ENCODE data around the gene FICD.
"Not testable (repeated sequence)": the region's sequence is repeated elsewhere in the genome, so short reads cannot be mapped to it uniquely, and the experiment has no call there.

The FICD gene

DNA sequence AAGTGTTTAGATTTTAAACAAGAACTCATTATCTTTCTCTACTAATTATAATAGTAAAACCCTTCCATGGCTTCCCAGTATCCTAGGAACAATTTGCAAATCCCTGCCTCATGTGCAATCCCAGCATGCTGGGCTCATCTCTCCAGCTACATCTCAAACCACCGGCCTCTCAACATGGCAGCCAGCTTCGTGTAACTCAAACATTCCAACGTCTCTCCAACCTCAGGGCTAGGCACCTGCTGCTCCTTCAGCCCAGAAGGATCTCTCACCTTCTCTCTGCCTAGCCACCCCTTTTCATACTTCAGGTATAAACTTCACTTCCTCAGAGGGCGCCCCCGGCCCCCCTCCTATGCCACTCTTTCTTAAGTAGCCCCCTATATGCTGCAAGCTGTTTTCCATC is 38.7 kb downstream of the FICD start:
- H3K4me3 Mint-ChIP-seq, result no peak overlapping the region
- H3K4me1 Mint-ChIP-seq, result peaks cover 62% of the 10 kb centered on the region
- no peak for ATAC-seq (replicated peaks; ENCODE audit: extremely low read depth, poor library complexity, severe bottlenecking)
- H3K27ac Mint-ChIP-seq (ENCODE audit: low read depth), result no peak overlapping the region
- no peaks in the 10 kb centered on the region for H3K27me3 Mint-ChIP-seq
- no peak for DNase-seq (ENCODE audit: low spot score in 2 of 2)
- no peaks in the 10 kb centered on the region for H3K9me3 Mint-ChIP-seq
- peaks cover 13% of the 10 kb centered on the region for H3K36me3 Mint-ChIP-seq (ENCODE audit: insufficient read depth)

DNA sequence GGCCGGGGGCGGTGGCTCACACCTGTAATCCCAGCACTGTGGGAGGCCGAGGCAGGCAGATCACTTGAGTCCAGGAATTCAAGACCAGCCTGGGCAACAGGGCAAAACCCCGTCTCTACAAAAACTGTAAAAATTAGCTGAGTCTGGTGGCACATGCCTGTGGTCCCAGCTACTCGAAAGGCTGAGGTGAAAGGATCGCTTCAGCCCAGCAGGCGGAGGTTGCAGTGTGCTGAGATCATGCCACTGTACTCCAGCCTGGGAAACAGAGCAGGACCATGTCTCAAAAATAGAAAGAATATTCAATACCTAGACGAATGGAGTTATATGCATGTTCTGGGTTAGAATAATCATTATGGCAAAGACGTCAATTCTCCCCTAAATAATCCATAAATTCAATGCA is 40.3 kb downstream of the FICD start:
- H3K9me3 Mint-ChIP-seq; H3K27me3 Mint-ChIP-seq; DNase-seq (ENCODE audit: low spot score in 2 of 2); H3K27ac Mint-ChIP-seq (ENCODE audit: low read depth); ATAC-seq (replicated peaks; ENCODE audit: extremely low read depth, poor library complexity, severe bottlenecking): not testable (repeated sequence)
- H3K4me1 Mint-ChIP-seq, result peaks cover 70% of the 10 kb centered on the region
- peaks cover 11% of the 10 kb centered on the region for H3K36me3 Mint-ChIP-seq (ENCODE audit: insufficient read depth)
- H3K4me3 Mint-ChIP-seq, result peak overlapping the region; percentile 9

DNA sequence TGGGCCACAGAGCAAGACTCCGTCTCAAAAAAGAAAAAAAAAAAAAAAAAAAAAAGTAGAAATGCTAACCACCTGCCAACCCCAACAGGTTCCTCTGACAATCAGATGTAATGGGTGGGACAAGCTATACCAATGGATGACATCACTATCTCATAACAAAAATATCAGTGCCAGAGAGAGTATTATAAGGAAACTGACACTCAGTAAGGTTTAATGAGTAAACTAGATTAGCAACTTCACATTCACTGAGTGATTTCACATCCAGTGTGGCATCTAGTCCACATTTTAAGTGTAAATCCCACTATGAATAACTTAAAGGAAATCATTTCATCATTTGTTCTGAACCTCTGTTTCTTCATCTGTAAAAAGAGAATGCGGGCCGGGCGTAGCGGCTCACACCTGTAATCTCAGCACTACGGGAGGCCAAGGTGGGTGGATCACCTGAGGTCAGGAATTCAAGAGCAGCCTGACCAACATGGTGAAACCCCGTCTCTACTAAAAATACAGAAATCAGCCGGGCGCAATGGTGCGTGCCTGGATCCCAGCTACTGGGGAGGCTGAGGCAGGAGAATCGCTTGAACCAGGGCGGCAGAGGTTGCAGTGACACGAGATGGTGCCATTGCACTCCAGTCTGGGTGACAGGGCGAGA is 44.1 kb downstream of the FICD start:
- H3K4me3 Mint-ChIP-seq, result peak overlapping the region; percentile 99
- H3K27ac Mint-ChIP-seq (ENCODE audit: low read depth), result peak overlapping the region; percentile 99
- H3K4me1 Mint-ChIP-seq, result peaks cover 56% of the 10 kb centered on the region
- DNase-seq (ENCODE audit: low spot score in 2 of 2) (no peak), ATAC-seq (replicated peaks; ENCODE audit: extremely low read depth, poor library complexity, severe bottlenecking) (no peak)
- H3K9me3 Mint-ChIP-seq, result no peaks in the 10 kb centered on the region
- H3K36me3 Mint-ChIP-seq (ENCODE audit: insufficient read depth), result peaks cover 28% of the 10 kb centered on the region
- H3K27me3 Mint-ChIP-seq, result no peaks in the 10 kb centered on the region

DNA sequence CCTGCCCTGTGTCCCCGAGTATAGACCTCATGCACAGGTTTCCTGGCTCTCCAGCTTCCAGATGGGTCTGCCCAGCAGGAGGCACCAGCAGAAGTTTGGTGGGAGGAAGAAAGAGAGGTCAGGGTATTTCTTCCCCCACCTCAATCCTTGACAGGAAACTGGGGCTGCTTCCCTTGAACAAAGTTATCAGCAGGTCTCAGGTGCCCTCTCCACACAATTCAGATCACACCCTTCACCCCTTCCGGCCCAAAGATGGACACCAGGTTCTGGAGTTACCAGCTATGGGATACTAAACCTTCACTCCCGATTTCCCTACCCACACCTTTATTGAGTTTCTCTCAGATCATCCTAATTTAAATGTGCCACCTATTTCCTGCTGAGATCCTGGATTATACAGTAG is 44.7 kb downstream of the FICD start:
- H3K36me3 Mint-ChIP-seq (ENCODE audit: insufficient read depth), result peaks cover 31% of the 10 kb centered on the region
- H3K9me3 Mint-ChIP-seq, result no peaks in the 10 kb centered on the region
- H3K4me1 Mint-ChIP-seq, result peaks cover 52% of the 10 kb centered on the region
- H3K27me3 Mint-ChIP-seq, result no peaks in the 10 kb centered on the region
- no peak for ATAC-seq (replicated peaks; ENCODE audit: extremely low read depth, poor library complexity, severe bottlenecking)
- no peak for DNase-seq (ENCODE audit: low spot score in 2 of 2)
- peak overlapping the region; percentile 99 for H3K27ac Mint-ChIP-seq (ENCODE audit: low read depth)
- H3K4me3 Mint-ChIP-seq, result peak overlapping the region; percentile 99

GRCh38 chr12:108560321-108560721 is 45.2 kb downstream of the FICD start:
- Mint-ChIP-seq H3K27me3 (no peaks in the 10 kb centered on the region), H3K4me3 (peak overlapping the region; percentile 99), H3K4me1 (peaks cover 47% of the 10 kb centered on the region), H3K9me3 (no peaks in the 10 kb centered on the region), H3K27ac (ENCODE audit: low read depth) (peak overlapping the region; percentile 99), H3K36me3 (ENCODE audit: insufficient read depth) (peaks cover 37% of the 10 kb centered on the region)
- ATAC-seq (replicated peaks; ENCODE audit: extremely low read depth, poor library complexity, severe bottlenecking) (no peak), DNase-seq (ENCODE audit: low spot score in 2 of 2) (no peak)

GRCh38 chr12:108560752-108561719 is 46.0 kb downstream of the FICD start, which contains the start of gene SART3:
TSS of gene SART3 (minus strand) at chr12:108561173. CDS start at chr12:108561154, 19 bp downstream.
- Mint-ChIP-seq H3K36me3 (ENCODE audit: insufficient read depth) (peaks cover 44% of the 10 kb centered on the region), H3K27me3 (no peaks in the 10 kb centered on the region), H3K4me3 (peak within 1 kb of the TSS; percentile 99), H3K4me1 (peaks cover 47% of the 10 kb centered on the region), H3K9me3 (no peaks in the 10 kb centered on the region), H3K27ac (ENCODE audit: low read depth) (peak within 1 kb of the TSS; percentile 99)
- ATAC-seq (replicated peaks; ENCODE audit: extremely low read depth, poor library complexity, severe bottlenecking) (peak; percentile 58), DNase-seq (ENCODE audit: low spot score in 2 of 2) (peak; percentile 67 to 75)

GRCh38 chr12:108561852-108562347 is 46.8 kb downstream of the FICD start:
- peak overlapping the region; percentile 99 for H3K27ac Mint-ChIP-seq (ENCODE audit: low read depth)
- peaks cover 46% of the 10 kb centered on the region for H3K36me3 Mint-ChIP-seq (ENCODE audit: insufficient read depth)
- H3K9me3 Mint-ChIP-seq, result no peaks in the 10 kb centered on the region
- peak overlapping the region; percentile 99 for H3K4me3 Mint-ChIP-seq
- no peaks in the 10 kb centered on the region for H3K27me3 Mint-ChIP-seq
- ATAC-seq (replicated peaks; ENCODE audit: extremely low read depth, poor library complexity, severe bottlenecking) (no peak), DNase-seq (ENCODE audit: low spot score in 2 of 2) (no peak)
- H3K4me1 Mint-ChIP-seq, result peaks cover 41% of the 10 kb centered on the region

DNA sequence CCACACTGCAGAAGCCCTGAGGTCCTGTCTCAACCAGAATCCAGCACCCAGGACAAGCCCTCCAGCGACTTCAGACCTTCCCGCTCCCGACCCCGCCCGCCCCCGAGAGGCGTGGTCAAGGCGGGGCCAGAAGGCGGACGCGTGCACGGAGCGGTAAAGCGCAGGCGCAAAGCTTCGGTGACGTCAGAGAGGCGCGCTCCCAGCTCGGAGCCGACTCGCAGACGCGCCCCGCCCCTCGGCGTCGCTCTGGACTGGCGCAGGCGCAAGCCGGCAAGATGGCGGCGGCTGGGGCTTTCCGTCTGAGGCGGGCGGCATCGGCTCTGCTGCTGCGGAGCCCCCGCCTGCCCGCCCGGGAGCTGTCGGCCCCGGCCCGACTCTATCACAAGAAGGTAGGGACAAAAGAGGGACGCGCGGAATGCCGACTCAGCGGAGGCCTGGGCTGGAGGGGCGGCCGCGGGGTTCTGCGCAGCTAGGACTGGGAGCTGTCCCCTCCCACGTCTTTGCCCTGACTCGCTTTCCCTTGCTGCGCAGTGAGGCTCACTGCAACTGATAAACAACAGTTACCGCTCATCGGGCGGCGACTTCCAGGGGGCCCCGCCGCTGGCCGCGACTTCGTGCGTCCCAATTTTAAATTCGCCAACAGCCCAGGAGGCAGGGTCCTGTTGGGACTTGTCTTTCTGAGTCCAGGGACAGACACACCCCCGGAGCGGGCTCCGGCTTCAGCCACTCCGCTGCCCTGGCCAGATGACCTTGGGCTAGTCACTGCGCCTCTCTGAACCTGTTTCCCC is 47.5 kb downstream of the FICD start, which contains the start of gene ISCU:
ISCU (plus strand) TSS at position 249 of the 788 bp plus-strand sequence; CDS start at position 276, 27 bp downstream.
- peak within 1 kb of the TSS; percentile 99 for H3K4me3 Mint-ChIP-seq
- no peaks in the 10 kb centered on the region for H3K9me3 Mint-ChIP-seq
- no peaks in the 10 kb centered on the region for H3K27me3 Mint-ChIP-seq
- peak within 1 kb of the TSS; percentile 99 for H3K27ac Mint-ChIP-seq (ENCODE audit: low read depth)
- H3K36me3 Mint-ChIP-seq (ENCODE audit: insufficient read depth), result peaks cover 52% of the 10 kb centered on the region
- ATAC-seq (replicated peaks; ENCODE audit: extremely low read depth, poor library complexity, severe bottlenecking) (peak; percentile 54), DNase-seq (ENCODE audit: low spot score in 2 of 2) (peak; percentile 98 to 100)
- peaks cover 42% of the 10 kb centered on the region for H3K4me1 Mint-ChIP-seq

- Mint-ChIP-seq H3K36me3 (ENCODE audit: insufficient read depth) (peaks cover 54% of the 10 kb centered on the region), H3K4me1 (peaks cover 46% of the 10 kb centered on the region), H3K4me3 (peak overlapping the region; percentile 99), H3K27ac (ENCODE audit: low read depth) (peak overlapping the region; percentile 99), H3K9me3 (no peaks in the 10 kb centered on the region), H3K27me3 (no peaks in the 10 kb centered on the region)
- peak; percentile 70 to 82 for DNase-seq (ENCODE audit: low spot score in 2 of 2)
- peak; percentile 57 for ATAC-seq (replicated peaks; ENCODE audit: extremely low read depth, poor library complexity, severe bottlenecking)
Observed at GRCh38 chr12:108563136-108563803, 48.2 kb downstream of the FICD start.

DNA sequence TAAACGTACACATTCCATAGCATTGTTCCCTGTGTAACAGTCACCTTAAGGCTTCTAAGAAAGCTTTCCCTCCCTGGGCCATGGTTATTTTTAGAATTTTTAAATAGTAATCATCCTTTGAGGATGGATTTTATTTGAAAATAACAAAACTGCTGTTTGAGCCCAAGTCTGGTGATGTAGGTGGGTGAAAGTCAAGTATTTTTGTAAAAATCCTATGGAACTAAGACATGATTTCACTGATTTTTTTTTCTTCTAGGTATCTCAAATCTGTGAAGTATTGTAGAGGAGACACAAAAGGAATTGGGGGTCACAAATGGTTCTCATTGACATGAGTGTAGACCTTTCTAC is 48.7 kb downstream of the FICD start:
- Mint-ChIP-seq H3K27me3 (no peaks in the 10 kb centered on the region), H3K4me1 (peaks cover 48% of the 10 kb centered on the region), H3K36me3 (ENCODE audit: insufficient read depth) (peaks cover 59% of the 10 kb centered on the region), H3K4me3 (peak overlapping the region; percentile 99), H3K9me3 (no peaks in the 10 kb centered on the region), H3K27ac (ENCODE audit: low read depth) (peak overlapping the region; percentile 99)
- no peak for DNase-seq (ENCODE audit: low spot score in 2 of 2)
- no peak for ATAC-seq (replicated peaks; ENCODE audit: extremely low read depth, poor library complexity, severe bottlenecking)

DNA sequence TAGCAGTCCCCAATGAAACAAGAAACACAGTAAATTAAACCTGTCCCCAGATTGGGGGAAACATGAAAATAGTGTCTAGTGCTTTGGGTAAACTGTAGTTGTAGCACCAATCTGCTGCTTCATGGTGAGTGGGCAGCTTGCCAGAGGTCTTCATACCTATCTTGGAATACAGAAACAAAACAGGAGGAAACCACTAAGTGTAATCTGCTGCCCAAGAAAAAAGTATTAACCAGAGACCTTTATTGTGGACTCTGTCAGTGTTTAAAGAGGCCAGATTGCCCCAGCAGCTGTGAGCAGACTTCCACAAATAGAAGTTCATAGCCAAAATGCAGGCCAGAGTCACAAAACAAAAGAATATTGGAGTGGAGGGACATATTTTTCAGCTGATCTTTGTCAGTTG is 49.6 kb downstream of the FICD start:
- Mint-ChIP-seq H3K36me3 (ENCODE audit: insufficient read depth) (peaks cover 59% of the 10 kb centered on the region), H3K27me3 (no peaks in the 10 kb centered on the region), H3K4me3 (no peak overlapping the region), H3K4me1 (peaks cover 47% of the 10 kb centered on the region), H3K27ac (ENCODE audit: low read depth) (no peak overlapping the region), H3K9me3 (no peaks in the 10 kb centered on the region)
- no peak for ATAC-seq (replicated peaks; ENCODE audit: extremely low read depth, poor library complexity, severe bottlenecking)
- no peak for DNase-seq (ENCODE audit: low spot score in 2 of 2)

DNA sequence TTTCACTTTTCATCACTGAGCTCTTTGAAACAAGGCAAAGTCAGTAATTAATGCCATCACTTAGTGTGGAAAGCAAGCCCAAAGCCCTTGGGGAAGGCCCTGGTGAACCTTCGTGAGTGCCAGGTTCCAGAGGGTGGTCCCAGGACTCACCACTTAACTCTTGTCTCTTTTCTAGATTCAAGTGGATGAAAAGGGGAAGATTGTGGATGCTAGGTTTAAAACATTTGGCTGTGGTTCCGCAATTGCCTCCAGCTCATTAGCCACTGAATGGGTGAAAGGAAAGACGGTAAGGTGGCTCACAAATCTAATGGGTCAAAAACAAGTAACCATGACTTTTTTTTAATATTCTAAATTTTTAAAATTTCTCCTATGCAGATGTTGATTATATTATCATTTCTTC is 50.1 kb downstream of the FICD start:
- Mint-ChIP-seq H3K27me3 (no peaks in the 10 kb centered on the region), H3K4me1 (peaks cover 43% of the 10 kb centered on the region), H3K4me3 (no peak overlapping the region), H3K27ac (ENCODE audit: low read depth) (no peak overlapping the region), H3K9me3 (no peaks in the 10 kb centered on the region), H3K36me3 (ENCODE audit: insufficient read depth) (peaks cover 59% of the 10 kb centered on the region)
- ATAC-seq (replicated peaks; ENCODE audit: extremely low read depth, poor library complexity, severe bottlenecking) (no peak), DNase-seq (ENCODE audit: low spot score in 2 of 2) (no peak)

Data from central memory CD8-positive, alpha-beta T cell (primary cell).